Dermis microvascular lymphatic vessel endothelial cell (primary cell): Measurements from ENCODE around the gene GPR155. TPM values are rescaled to one million over a fixed set of nuclear protein-coding genes. Genes with fewer than 3 reads are reported as not detected.

Experiments
- total RNA-seq: library from RNA; depleted of rRNA; stranded (reverse); fragments of >200 nt; gene quantifications from 2 replicates; pipeline ENCODE4 v1.2.1, GENCODE V29; 2014

GPR155 gene
- total RNA-seq, 1 donor from 2014 or later = 0.77 TPM

Other genes starting within 250 kb of the GPR155 start
- gene OLA1, start 238.5 kb downstream of the GPR155 start, total RNA-seq = 58.5 and 72.4 TPM in 2 replicates
- gene SP9, start 152.1 kb downstream of the GPR155 start, total RNA-seq = not detected in 2 replicates
- gene SCRN3, start 91.3 kb downstream of the GPR155 start, total RNA-seq = 13.2 and 14.2 TPM in 2 replicates
- 7.8 and 13.9 TPM in 2 replicates for gene WIPF1, start 110.8 kb upstream of the GPR155 start, total RNA-seq